ENCODE data around the gene G3BP1. TPM values are rescaled to one million over a fixed set of nuclear protein-coding genes. Genes with fewer than 3 reads are reported as not detected.

The G3BP1 gene
- total RNA-seq, 4 donors from 2014 or later: 99.8 to 119 (median 109) TPM

- TF ChIP-seq CTCF (IDR thresholded peaks at IDR 0.05) (no peak), POLR2A (IDR thresholded peaks at IDR 0.05) (no peak)
- WGBS, 2 donors: 88 to 90% methylated on average over 3 of the region's 3 CpGs
- no peak overlapping the region for H3K27ac ChIP-seq
- peaks cover 7 to 100% (median 48%) of the 10 kb centered on the region in 3 donors for H3K36me3 ChIP-seq
- no peak for DNase-seq
- intact Hi-C loops (cut with DNase I): no loop called here
- no peaks in the 10 kb centered on the region for H3K9me3 ChIP-seq
- no peak overlapping the region for H3K4me3 ChIP-seq
- peaks cover 0 to 1% (median 0%) of the 10 kb centered on the region in 3 donors for H3K4me1 ChIP-seq
- no peaks in the 10 kb centered on the region for H3K27me3 ChIP-seq
Observed at GRCh38 chr5:151793358-151793757, 21.6 kb downstream of the G3BP1 start.

- Histone ChIP-seq H3K9me3 (no peaks in the 10 kb centered on the region), H3K27me3 (no peaks in the 10 kb centered on the region), H3K27ac (no peak overlapping the region), H3K4me1 (peaks cover 0 to 4% (median 0%) of the 10 kb centered on the region in 3 donors), H3K36me3 (peaks cover 7 to 100% (median 44%) of the 10 kb centered on the region in 3 donors), H3K4me3 (no peak overlapping the region)
- TF ChIP-seq POLR2A (IDR thresholded peaks at IDR 0.05) (no peak), CTCF (IDR thresholded peaks at IDR 0.05) (no peak)
- intact Hi-C loops (cut with DNase I): no loop called here
- WGBS, 2 donors: 69 to 86% methylated on average over 1 of the region's 1 CpG
- DNase-seq: no peak
Observed at GRCh38 chr5:151795426-151795825, 23.7 kb downstream of the G3BP1 start.

- Histone ChIP-seq H3K4me1 (peaks cover 0 to 4% (median 0%) of the 10 kb centered on the region in 3 donors), H3K27me3 (no peaks in the 10 kb centered on the region), H3K27ac (no peak overlapping the region), H3K4me3 (no peak overlapping the region), H3K9me3 (no peaks in the 10 kb centered on the region), H3K36me3 (peaks cover 7 to 100% (median 55%) of the 10 kb centered on the region in 3 donors)
- WGBS, 2 donors: 78 to 90% methylated on average over 3 of the region's 3 CpGs
- no peak for DNase-seq
- intact Hi-C loops (cut with DNase I): no loop called here
- TF ChIP-seq POLR2A (IDR thresholded peaks at IDR 0.05) (no peak), CTCF (IDR thresholded peaks at IDR 0.05) (no peak)
Observed at GRCh38 chr5:151798674-151799073, 26.9 kb downstream of the G3BP1 start.

GRCh38 chr5:151799407-151799806, 27.7 kb downstream of the G3BP1 start:
- H3K9me3 ChIP-seq: no peaks in the 10 kb centered on the region
- H3K27ac ChIP-seq: no peak overlapping the region
- no peak for DNase-seq
- H3K4me1 ChIP-seq: peaks cover 0 to 4% (median 0%) of the 10 kb centered on the region in 3 donors
- intact Hi-C loops (cut with DNase I): no loop called here
- WGBS, 2 donors: 61 to 69% methylated on average over 2 to 3 of the region's 3 CpGs
- TF ChIP-seq CTCF (IDR thresholded peaks at IDR 0.05) (no peak), POLR2A (IDR thresholded peaks at IDR 0.05) (no peak)
- peaks cover 7 to 100% (median 54%) of the 10 kb centered on the region in 3 donors for H3K36me3 ChIP-seq
- H3K27me3 ChIP-seq: no peaks in the 10 kb centered on the region
- H3K4me3 ChIP-seq: no peak overlapping the region

- no peak overlapping the region for H3K4me3 ChIP-seq
- 66 to 70% methylated on average over 2 of the region's 2 CpGs for WGBS, 2 donors
- intact Hi-C loops (cut with DNase I): no loop called here
- H3K9me3 ChIP-seq: no peaks in the 10 kb centered on the region
- no peaks in the 10 kb centered on the region for H3K27me3 ChIP-seq
- H3K27ac ChIP-seq: no peak overlapping the region
- no peak for DNase-seq
- H3K4me1 ChIP-seq: peaks cover 0 to 4% (median 0%) of the 10 kb centered on the region in 3 donors
- H3K36me3 ChIP-seq: peaks cover 7 to 99% (median 50%) of the 10 kb centered on the region in 3 donors
- TF ChIP-seq CTCF (IDR thresholded peaks at IDR 0.05) (no peak), POLR2A (IDR thresholded peaks at IDR 0.05) (no peak)
Observed at GRCh38 chr5:151800532-151800931, 28.8 kb downstream of the G3BP1 start.

Data from esophagus squamous epithelium (tissue), 5 donors.